SU-DHL-6 (cell line): ENCODE measurements around the gene SKIL.

Experiments
- H2AFZ ChIP-seq: fragments of 200-600 bp; sonication (generic); 2 replicates; pipeline ENCODE4 v1.6.1; 2014; ENCODE audit warnings: low read depth, mild to moderate bottlenecking, moderate library complexity, mixed read lengths, antibody characterized with exemption, low read length; ENCODE audit not compliant: severe bottlenecking
- H3F3A ChIP-seq: fragments of 200-600 bp; shearing (Covaris generic); 2 replicates; pipeline ENCODE4 v1.6.0; 2016; ENCODE audit warnings: antibody characterized with exemption, mild to moderate bottlenecking; ENCODE audit not compliant: insufficient read depth
- H3K27ac ChIP-seq: fragments of 200-600 bp; sonication (generic); 2 replicates; pipeline ENCODE4 v1.5.1; 2016; ENCODE audit warnings: low read depth, mild to moderate bottlenecking, low read length, moderate library complexity, mixed read lengths
- H3K27me3 ChIP-seq: fragments of 200-600 bp; sonication (generic), shearing (Covaris generic); 2 replicates; pipeline ENCODE4 v1.6.0; 2014; ENCODE audit warnings: mild to moderate bottlenecking, low read length
- H3K36me3 ChIP-seq: fragments of 200-600 bp; sonication (generic); 2 replicates; pipeline ENCODE4 v1.6.1; 2014; ENCODE audit warnings: mild to moderate bottlenecking, low read length, mixed read lengths
- H3K4me2 ChIP-seq: fragments of 300-600, 200-600 bp; shearing (Covaris generic), sonication (generic); 2 replicates; pipeline ENCODE4 v1.6.0; 2014; ENCODE audit warnings: low read length, low read depth, mild to moderate bottlenecking; ENCODE audit not compliant: poor library complexity, severe bottlenecking
- H3K4me3 ChIP-seq: fragments of 200-600 bp; sonication (generic); 2 replicates; pipeline ENCODE4 v1.5.1; 2014; ENCODE audit warnings: antibody characterized with exemption, low read length, mild to moderate bottlenecking, mixed read lengths; ENCODE audit not compliant: insufficient read depth, poor library complexity, severe bottlenecking
- H3K79me2 ChIP-seq: fragments of 200-600 bp; sonication (generic); 2 replicates; pipeline ENCODE4 v1.6.1; 2014; ENCODE audit warnings: mild to moderate bottlenecking, low read length, moderate library complexity; ENCODE audit not compliant: insufficient read depth
- H3K9ac ChIP-seq: fragments of 200-600 bp; sonication (generic); 2 replicates; pipeline ENCODE4 v1.7.0; 2014; ENCODE audit warnings: mild to moderate bottlenecking, low read length
- H3K9me2 ChIP-seq: fragments of 200-600 bp; sonication (generic); replicated peaks from 2 replicates; pipeline ENCODE4 v1.6.1; 2014; ENCODE audit warnings: low read length; ENCODE audit not compliant: insufficient read depth
- H3K9me3 ChIP-seq: fragments of 200-600 bp; sonication (generic); 2 replicates; pipeline ENCODE4 v1.6.1; 2014; ENCODE audit warnings: low read length, mixed read lengths; ENCODE audit not compliant: insufficient read depth
- H4K20me1 ChIP-seq: fragments of 200-600 bp; sonication (generic); 2 replicates; pipeline ENCODE4 v1.6.1; 2014; ENCODE audit warnings: low read depth, mild to moderate bottlenecking, antibody characterized with exemption, low read length, moderate library complexity, mixed read lengths
- EZH2phosphoT487 ChIP-seq: fragments of 200-600 bp; sonication (generic), shearing (Covaris generic); conservative IDR thresholded peaks from 2 replicates; pipeline ENCODE4 v1.6.1; 2018; ENCODE audit warnings: mild to moderate bottlenecking, antibody characterized with exemption, low read length, moderate library complexity, mixed read lengths
- TF ChIP-seq, protein P1 (sequence below): fragments of 200-600 bp; sonication (generic); IDR thresholded peaks from one replicate; pipeline ENCODE4 v1.5.1; 2017; ENCODE audit warnings: antibody characterized with exemption, mild to moderate bottlenecking, low read length, moderate library complexity; ENCODE audit not compliant: insufficient read depth, poor library complexity, severe bottlenecking

Gene SKIL

DNA sequence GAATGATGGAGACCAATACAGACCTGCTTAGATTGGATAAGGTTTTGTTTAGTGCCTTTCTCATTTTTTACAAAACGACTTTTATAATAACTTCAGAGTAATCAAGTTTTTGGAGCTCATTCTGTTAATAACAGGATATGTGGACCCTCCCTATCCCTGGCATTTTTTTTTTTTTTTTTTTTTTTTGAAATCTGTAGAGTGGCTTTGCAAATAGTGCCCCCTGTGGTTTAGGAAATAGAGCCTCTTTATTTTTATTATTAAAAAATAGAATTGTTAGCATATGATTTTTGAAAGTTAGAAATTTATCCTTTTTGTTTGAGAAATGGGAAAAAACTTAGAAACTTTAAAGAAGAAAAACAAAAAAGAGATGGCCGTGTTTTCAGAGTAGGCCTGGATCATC lies 11.4 kb downstream of the SKIL start:
- Histone ChIP-seq H3K36me3 (peaks cover 5% of the 10 kb centered on the region; the same call in 1 of the 2 replicates), H3K4me2 (peak overlapping the region; percentile 57), H3K4me3 (no peak overlapping the region), H3K79me2 (peaks cover 100% of the 10 kb centered on the region), H3K27ac (peak overlapping the region; percentile 68; the same call in 1 of the 2 replicates), H4K20me1 (peaks cover 7% of the 10 kb centered on the region), H3K9me2 (no peaks in the 10 kb centered on the region), H3K9me3 (no peaks in the 10 kb centered on the region), H3K27me3 (no peaks in the 10 kb centered on the region), H2AFZ (no peak overlapping the region), H3K9ac (no peak overlapping the region), H3F3A (peaks cover 32% of the 10 kb centered on the region)
- TF ChIP-seq EZH2phosphoT487 = no peak
- TF ChIP-seq, protein P1, sequence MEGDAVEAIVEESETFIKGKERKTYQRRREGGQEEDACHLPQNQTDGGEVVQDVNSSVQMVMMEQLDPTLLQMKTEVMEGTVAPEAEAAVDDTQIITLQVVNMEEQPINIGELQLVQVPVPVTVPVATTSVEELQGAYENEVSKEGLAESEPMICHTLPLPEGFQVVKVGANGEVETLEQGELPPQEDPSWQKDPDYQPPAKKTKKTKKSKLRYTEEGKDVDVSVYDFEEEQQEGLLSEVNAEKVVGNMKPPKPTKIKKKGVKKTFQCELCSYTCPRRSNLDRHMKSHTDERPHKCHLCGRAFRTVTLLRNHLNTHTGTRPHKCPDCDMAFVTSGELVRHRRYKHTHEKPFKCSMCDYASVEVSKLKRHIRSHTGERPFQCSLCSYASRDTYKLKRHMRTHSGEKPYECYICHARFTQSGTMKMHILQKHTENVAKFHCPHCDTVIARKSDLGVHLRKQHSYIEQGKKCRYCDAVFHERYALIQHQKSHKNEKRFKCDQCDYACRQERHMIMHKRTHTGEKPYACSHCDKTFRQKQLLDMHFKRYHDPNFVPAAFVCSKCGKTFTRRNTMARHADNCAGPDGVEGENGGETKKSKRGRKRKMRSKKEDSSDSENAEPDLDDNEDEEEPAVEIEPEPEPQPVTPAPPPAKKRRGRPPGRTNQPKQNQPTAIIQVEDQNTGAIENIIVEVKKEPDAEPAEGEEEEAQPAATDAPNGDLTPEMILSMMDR = peak; percentile 40

DNA sequence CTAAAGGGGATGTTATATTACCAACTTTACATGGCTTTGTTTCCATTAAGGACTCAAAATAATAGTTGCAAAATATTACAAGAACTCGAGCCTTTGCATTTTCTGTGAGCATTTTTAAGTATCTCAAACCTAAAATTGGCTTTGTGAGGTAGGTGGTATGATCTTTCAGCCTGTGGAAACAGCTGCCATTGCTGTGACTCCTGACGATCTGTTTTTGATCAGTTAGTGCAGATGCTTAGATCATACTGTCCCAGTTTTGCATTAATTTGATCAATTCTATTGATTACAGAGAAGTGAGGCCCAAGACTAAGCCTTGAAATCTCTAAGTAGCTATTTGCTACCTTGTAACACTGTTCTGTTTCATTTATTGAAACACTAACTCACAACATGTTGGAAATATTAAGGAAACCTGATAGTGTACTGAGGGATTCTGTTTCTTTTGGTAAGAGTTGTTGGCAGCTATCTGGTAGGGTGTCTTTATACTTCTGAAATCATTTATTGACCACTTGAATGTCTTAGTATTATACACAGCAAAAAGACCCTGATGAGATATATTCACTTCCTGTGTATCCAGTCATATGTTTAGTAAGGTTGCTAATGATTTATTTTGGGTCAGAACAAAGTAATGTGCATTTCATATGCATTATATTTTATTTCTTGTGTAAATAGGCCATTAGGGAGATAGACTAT lies 14.8 kb downstream of the SKIL start:
- Histone ChIP-seq H3K27ac (no peak overlapping the region; the same call in 1 of the 2 replicates), H3K4me3 (no peak overlapping the region), H3F3A (peaks cover 24% of the 10 kb centered on the region), H3K9ac (no peak overlapping the region), H2AFZ (no peak overlapping the region), H3K36me3 (peaks cover 10% of the 10 kb centered on the region; the same call in 1 of the 2 replicates), H3K9me3 (no peaks in the 10 kb centered on the region), H4K20me1 (peaks cover 16% of the 10 kb centered on the region), H3K79me2 (peaks cover 99% of the 10 kb centered on the region), H3K9me2 (no peaks in the 10 kb centered on the region), H3K4me2 (peak overlapping the region; percentile 11), H3K27me3 (no peaks in the 10 kb centered on the region)
- TF ChIP-seq, protein P1 = no peak
- no peak for TF ChIP-seq EZH2phosphoT487

DNA sequence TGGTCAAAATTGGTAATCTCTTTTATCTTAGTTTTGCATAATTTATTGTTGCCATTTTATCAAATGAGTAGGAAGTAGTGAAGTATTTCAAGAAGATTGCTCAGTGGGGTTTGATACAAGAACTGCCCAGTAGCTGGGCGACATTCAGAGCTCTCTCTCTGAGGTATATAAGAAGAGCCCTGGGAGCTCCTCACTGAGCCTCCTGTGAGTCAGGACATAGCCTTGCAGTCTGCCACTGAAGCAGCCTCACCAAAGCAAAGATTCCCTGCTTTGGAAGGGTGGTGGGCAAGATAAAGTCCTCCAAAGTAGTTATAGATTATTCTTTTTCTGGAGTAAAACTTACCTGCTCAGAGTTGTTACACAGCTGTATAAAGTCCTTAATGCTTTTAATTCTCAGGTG lies 26.1 kb downstream of the SKIL start:
- Histone ChIP-seq H4K20me1 (peaks cover 3% of the 10 kb centered on the region; the same call in 1 of the 2 replicates), H3K27ac (no peak overlapping the region), H3K36me3 (peaks cover 38% of the 10 kb centered on the region)

More for the DNA sequence above, 26.1 kb downstream of the SKIL start:
- H3K4me2 ChIP-seq = no peak overlapping the region
- H3K9ac ChIP-seq = no peak overlapping the region
- peaks cover 3% of the 10 kb centered on the region; the same call in 1 of the 2 replicates for H3F3A ChIP-seq
- TF ChIP-seq, protein P1 = no peak
- TF ChIP-seq EZH2phosphoT487 = no peak
- H3K79me2 ChIP-seq = peaks cover 45% of the 10 kb centered on the region
- no peak overlapping the region for H2AFZ ChIP-seq
- H3K27me3 ChIP-seq = no peaks in the 10 kb centered on the region
- no peak overlapping the region for H3K4me3 ChIP-seq
- no peaks in the 10 kb centered on the region for H3K9me2 ChIP-seq
- no peaks in the 10 kb centered on the region for H3K9me3 ChIP-seq
